Kidney (tissue), 14 donors: ENCODE results near the gene MRPS7. TPM values are rescaled to one million over a fixed set of nuclear protein-coding genes. Genes with fewer than 3 reads are reported as not detected.

Source experiments
- DNase-seq, 5 donors: peaks; one replicate each; pipeline ENCODE4 v3.0.0-alpha.2; 2013 to 2020
- FAIRE-seq: peaks from 2 replicates; lab custom pipeline; 2012; peaks lifted over from hg19 to GRCh38; lab: Jason Lieb, UNC
- H3K27ac ChIP-seq, 2 donors: one replicate each; pipeline ENCODE4 v1.7.0; 2013; ENCODE audit warnings: low read depth in 2 of 2, low read length in 2 of 2, inconsistent platforms in 1 of 2
- H3K27me3 ChIP-seq: one replicate; pipeline ENCODE4 v1.7.1; 2013; ENCODE audit warnings: low read length, inconsistent platforms; ENCODE audit not compliant: control insufficient read depth, insufficient read depth
- H3K36me3 ChIP-seq, 3 donors: one replicate each; pipeline versions ENCODE4 v1.7.0 to v1.7.1; 2013; ENCODE audit warnings: low read length in 3 of 3, control low read depth in 1 of 3, inconsistent platforms in 1 of 3; ENCODE audit not compliant: insufficient read depth in 3 of 3, control insufficient read depth in 2 of 3
- H3K4me1 ChIP-seq, 3 donors: one replicate each; pipeline versions ENCODE4 v1.7.0 to v1.7.1; 2013; ENCODE audit warnings: low read length in 3 of 3, inconsistent platforms in 1 of 3, low read depth in 1 of 3; ENCODE audit not compliant: control insufficient read depth in 2 of 3, insufficient read depth in 2 of 3
- H3K4me3 ChIP-seq, 3 donors: one replicate each; pipeline versions ENCODE4 v1.7.0 to v1.8.1; 2013; ENCODE audit warnings: low read length in 3 of 3, control low read depth in 1 of 3, inconsistent platforms in 1 of 3
- H3K9ac ChIP-seq, 3 donors: one replicate each; pipeline versions ENCODE4 v1.7.0 to v1.7.1; 2013; ENCODE audit warnings: low read length in 3 of 3, control low read depth in 1 of 3, inconsistent platforms in 1 of 3
- H3K9me3 ChIP-seq, 3 donors: one replicate each; pipeline versions ENCODE4 v1.7.0 to v1.7.1; 2013; ENCODE audit warnings: low read length in 3 of 3, control low read depth in 1 of 3, inconsistent platforms in 1 of 3; ENCODE audit not compliant: control insufficient read depth in 2 of 3, insufficient read depth in 1 of 3
- intact Hi-C: fragments of 100-400 bp; cut with DNase I; formaldehyde crosslinking; loops from one replicate; pipeline ENCODE4 v1.11.1; 2022
- polyA plus RNA-seq: library from polyadenylated mRNA; stranded (reverse); fragments of 350-450 nt; fragmentation: Illumina TruSeq; extraction: RNeasy Lipid Tissue Mini Kit (QIAGEN cat#74804); gene quantifications from one replicate; pipeline ENCODE4 v1.2.3, GENCODE V29; 2014; ENCODE audit warnings: low read depth, low replicate concordance; ENCODE audit not compliant: insufficient read depth
- total RNA-seq: library from RNA; stranded (reverse); fragmentation: NEBNext Ultra II Directional; extraction: Animal tissue kit (Norgen Biotek cat#: 25700); gene quantifications from one replicate; pipeline ENCODE4 v1.2.1, GENCODE V29; 2021
- TF ChIP-seq, protein P1 (sequence below): IDR thresholded peaks from 3 replicates; pipeline ENCODE4 v1.5.1; 2012; ENCODE audit warnings: mild to moderate bottlenecking, moderate library complexity, borderline replicate concordance; ENCODE audit not compliant: insufficient read depth; ENCODE audit errors: extremely low read depth
- donor health status: control.
- donor health status: control.
- donor health status: control.
- donor health status: control.
- donor health status: control.
- donor health status: DM: yes; HTN: yes; CAD: no.
- donor health status: Normal renal cell carcinoma (clear cell type).

MRPS7 gene
- total and polyA plus RNA-seq, 2 donors from 2014 or later: 46.4 to 134 TPM

DNA sequence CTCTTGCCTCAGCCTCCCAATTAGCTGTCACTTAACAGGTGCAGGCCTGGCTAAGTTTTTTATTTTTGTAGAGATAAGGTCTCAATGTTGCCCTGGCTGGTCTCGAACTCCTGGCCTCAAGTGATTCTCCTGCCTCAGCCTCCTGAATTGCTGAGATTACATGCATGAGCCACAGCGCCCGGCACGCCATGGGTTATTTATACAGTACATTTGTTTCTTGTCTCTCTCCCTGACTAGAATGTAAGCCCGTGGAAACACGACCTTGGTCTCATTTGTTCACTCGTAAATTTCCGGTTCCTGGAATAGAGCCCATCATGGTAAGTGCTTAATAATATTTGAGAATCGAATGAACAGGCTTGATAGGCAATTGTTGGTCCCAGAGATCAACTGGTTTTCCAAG, 25.5 kb downstream of the MRPS7 start:
- no peak overlapping the region for H3K4me3 ChIP-seq
- H3K27ac ChIP-seq: no peak overlapping the region
- no peak overlapping the region for H3K9ac ChIP-seq
- H3K36me3 ChIP-seq: peaks cover 0 to 4% (median 3%) of the 10 kb centered on the region in 3 donors
- FAIRE-seq (no peak), DNase-seq (no peak)
- peaks cover 0 to 3% (median 0%) of the 10 kb centered on the region in 3 donors for H3K4me1 ChIP-seq
- H3K9me3 ChIP-seq: no peaks in the 10 kb centered on the region
- intact Hi-C loops: no loop called here
- TF ChIP-seq, protein P1, sequence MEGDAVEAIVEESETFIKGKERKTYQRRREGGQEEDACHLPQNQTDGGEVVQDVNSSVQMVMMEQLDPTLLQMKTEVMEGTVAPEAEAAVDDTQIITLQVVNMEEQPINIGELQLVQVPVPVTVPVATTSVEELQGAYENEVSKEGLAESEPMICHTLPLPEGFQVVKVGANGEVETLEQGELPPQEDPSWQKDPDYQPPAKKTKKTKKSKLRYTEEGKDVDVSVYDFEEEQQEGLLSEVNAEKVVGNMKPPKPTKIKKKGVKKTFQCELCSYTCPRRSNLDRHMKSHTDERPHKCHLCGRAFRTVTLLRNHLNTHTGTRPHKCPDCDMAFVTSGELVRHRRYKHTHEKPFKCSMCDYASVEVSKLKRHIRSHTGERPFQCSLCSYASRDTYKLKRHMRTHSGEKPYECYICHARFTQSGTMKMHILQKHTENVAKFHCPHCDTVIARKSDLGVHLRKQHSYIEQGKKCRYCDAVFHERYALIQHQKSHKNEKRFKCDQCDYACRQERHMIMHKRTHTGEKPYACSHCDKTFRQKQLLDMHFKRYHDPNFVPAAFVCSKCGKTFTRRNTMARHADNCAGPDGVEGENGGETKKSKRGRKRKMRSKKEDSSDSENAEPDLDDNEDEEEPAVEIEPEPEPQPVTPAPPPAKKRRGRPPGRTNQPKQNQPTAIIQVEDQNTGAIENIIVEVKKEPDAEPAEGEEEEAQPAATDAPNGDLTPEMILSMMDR: no peak
- H3K27me3 ChIP-seq: no peaks in the 10 kb centered on the region

DNA sequence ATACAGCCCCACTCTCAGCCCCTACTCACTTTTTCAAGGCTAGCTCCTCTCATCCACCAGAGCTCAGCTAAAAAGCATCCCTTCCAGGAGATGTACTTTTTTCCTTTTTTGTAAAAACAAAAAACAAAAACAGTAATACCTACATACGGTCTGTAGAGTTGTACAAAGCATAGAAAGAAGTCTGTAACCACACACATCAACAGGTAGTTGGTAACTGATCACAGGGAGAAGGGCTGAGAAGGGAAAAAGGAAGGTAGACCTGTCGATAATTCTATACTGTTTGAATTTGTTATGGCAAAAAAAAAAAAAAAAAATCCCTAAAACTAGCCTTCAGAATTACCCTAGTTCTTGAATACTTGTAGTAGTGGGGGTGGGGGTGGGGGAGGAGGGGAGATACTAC, 26.7 kb downstream of the MRPS7 start:
- peaks cover 0 to 3% (median 0%) of the 10 kb centered on the region in 3 donors for H3K4me1 ChIP-seq
- H3K27ac ChIP-seq: no peak overlapping the region
- TF ChIP-seq, protein P1: no peak
- DNase-seq (no peak), FAIRE-seq (no peak)
- intact Hi-C loops: no loop called here
- H3K36me3 ChIP-seq: peaks cover 0 to 4% (median 3%) of the 10 kb centered on the region in 3 donors
- H3K9ac ChIP-seq: no peak overlapping the region
- H3K9me3 ChIP-seq: no peaks in the 10 kb centered on the region
- H3K4me3 ChIP-seq: peak overlapping the region in 1 of 3 donors; percentile 71
- H3K27me3 ChIP-seq: no peaks in the 10 kb centered on the region

DNA sequence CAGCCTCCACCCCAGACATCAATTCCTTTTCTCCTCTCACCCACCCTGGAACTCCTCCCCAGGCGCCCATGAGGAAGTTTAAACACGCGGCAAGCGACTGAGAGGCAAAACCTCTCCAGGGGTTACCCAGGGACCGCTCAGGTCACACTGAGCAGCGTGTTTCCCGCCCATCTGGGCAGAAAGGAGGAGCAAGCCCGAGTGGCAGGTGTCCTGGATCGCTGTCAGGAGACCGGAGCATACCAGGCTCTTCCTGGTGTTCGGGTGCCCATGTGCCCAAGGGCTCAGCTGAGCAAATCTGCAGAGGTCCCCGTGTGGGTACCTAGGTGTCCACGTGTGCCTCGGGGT, 27.1 kb downstream of the MRPS7 start:
- DNase-seq: no peak
- Histone ChIP-seq H3K36me3 (peaks cover 0 to 4% (median 3%) of the 10 kb centered on the region in 3 donors), H3K4me1 (peaks cover 0 to 3% (median 0%) of the 10 kb centered on the region in 3 donors), H3K27ac (peak overlapping the region; percentile 39 to 93), H3K27me3 (no peaks in the 10 kb centered on the region), H3K4me3 (peak overlapping the region; percentile 66 to 87 (median 71)), H3K9ac (peak overlapping the region; percentile 61 to 73 (median 62)), H3K9me3 (no peaks in the 10 kb centered on the region)
- TF ChIP-seq, protein P1: no peak
- FAIRE-seq: no peak
- intact Hi-C loops: no loop called here
